Nephron progenitor cell (in vitro differentiated cells): ENCODE data around the gene PDE4B.
A peak's percentile ranks its signal among the peaks of the same experiment; 100 is the strongest.

Experiments
- DNase-seq: peaks from one replicate; pipeline ENCODE4 v3.0.0; 2021
- H3K27ac Mint-ChIP-seq: 2 replicates; pipeline ENCODE4 v1.8.0; 2021; ENCODE audit warnings: mild to moderate bottlenecking, moderate library complexity, mixed read lengths
- H3K27me3 Mint-ChIP-seq: 2 replicates; pipeline ENCODE4 v1.8.0; 2021; ENCODE audit warnings: mild to moderate bottlenecking, low read depth, mixed read lengths; ENCODE audit not compliant: poor library complexity
- H3K36me3 Mint-ChIP-seq: 2 replicates; pipeline ENCODE4 v1.8.0; 2021; ENCODE audit warnings: low read depth, mixed read lengths
- H3K4me1 Mint-ChIP-seq: 2 replicates; pipeline ENCODE4 v1.8.0; 2021; ENCODE audit warnings: mixed read lengths
- H3K4me3 Mint-ChIP-seq: 2 replicates; pipeline ENCODE4 v1.8.0; 2021; ENCODE audit warnings: mild to moderate bottlenecking, moderate library complexity, mixed read lengths
- H3K9me3 Mint-ChIP-seq: 2 replicates; pipeline ENCODE4 v1.8.0; 2021; ENCODE audit warnings: mild to moderate bottlenecking, moderate library complexity, mixed read lengths
- TF ChIP-seq, protein P1 (sequence below): fragments of 200-600 bp; sonication (generic); IDR thresholded peaks from 2 replicates; pipeline ENCODE4 v1.5.0; 2021; ENCODE audit warnings: antibody characterized with exemption

Gene PDE4B

DNA sequence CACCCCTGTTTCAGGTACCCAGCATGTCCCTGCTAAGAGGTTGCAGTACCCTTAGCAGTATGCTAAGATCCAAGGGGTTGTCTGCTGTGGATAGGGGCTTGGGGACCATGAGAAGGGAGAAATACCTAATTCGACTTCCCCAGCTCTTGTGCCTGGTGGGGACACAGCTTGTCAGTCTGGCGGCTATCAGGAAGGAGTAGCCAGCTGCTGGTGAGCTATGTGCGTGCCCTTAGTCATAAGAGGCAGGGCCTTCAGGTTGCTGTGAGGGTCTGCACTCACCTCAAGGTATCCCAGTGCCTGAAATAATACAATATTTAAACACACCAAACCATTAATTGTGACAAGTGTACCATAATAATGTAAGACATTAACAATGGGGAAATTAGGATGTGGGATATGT, 536.2 kb downstream of the PDE4B start:
- Mint-ChIP-seq H3K36me3 (no peaks in the 10 kb centered on the region), H3K4me1 (peaks cover 31% of the 10 kb centered on the region)
- TF ChIP-seq, protein P1, sequence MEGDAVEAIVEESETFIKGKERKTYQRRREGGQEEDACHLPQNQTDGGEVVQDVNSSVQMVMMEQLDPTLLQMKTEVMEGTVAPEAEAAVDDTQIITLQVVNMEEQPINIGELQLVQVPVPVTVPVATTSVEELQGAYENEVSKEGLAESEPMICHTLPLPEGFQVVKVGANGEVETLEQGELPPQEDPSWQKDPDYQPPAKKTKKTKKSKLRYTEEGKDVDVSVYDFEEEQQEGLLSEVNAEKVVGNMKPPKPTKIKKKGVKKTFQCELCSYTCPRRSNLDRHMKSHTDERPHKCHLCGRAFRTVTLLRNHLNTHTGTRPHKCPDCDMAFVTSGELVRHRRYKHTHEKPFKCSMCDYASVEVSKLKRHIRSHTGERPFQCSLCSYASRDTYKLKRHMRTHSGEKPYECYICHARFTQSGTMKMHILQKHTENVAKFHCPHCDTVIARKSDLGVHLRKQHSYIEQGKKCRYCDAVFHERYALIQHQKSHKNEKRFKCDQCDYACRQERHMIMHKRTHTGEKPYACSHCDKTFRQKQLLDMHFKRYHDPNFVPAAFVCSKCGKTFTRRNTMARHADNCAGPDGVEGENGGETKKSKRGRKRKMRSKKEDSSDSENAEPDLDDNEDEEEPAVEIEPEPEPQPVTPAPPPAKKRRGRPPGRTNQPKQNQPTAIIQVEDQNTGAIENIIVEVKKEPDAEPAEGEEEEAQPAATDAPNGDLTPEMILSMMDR: no peak

DNA sequence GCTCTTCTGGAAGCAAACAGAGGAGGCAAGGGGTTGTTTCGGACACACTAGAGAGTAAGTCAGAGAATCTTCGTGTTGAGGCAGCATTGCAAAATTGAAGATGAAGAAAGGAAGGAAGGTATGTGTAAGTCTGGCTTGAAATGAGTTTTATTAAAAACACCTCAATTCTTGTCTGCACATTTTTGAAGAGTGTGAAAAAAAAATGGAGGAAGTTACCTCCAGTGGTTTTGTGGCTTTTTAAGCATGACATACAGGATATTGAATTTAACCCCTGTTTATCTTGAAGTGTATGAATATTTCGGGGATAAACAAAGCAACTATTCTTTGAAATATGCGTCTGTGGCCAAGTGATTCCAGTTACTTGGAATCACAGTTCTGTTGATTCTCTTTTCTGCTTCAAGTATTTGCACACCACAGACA, 538.0 kb downstream of the PDE4B start:
- H3K36me3 Mint-ChIP-seq: no peaks in the 10 kb centered on the region
- H3K4me3 Mint-ChIP-seq: peak overlapping the region; percentile 66
- TF ChIP-seq, protein P1: no peak
- H3K9me3 Mint-ChIP-seq: no peaks in the 10 kb centered on the region
- peaks cover 3% of the 10 kb centered on the region for H3K27me3 Mint-ChIP-seq
- no peak for DNase-seq
- peaks cover 47% of the 10 kb centered on the region for H3K4me1 Mint-ChIP-seq
- peak overlapping the region; percentile 25 for H3K27ac Mint-ChIP-seq

More for the DNA sequence above, 536.2 kb downstream of the PDE4B start:
- Mint-ChIP-seq H3K27me3 (peaks cover 3% of the 10 kb centered on the region), H3K27ac (no peak overlapping the region), H3K9me3 (no peaks in the 10 kb centered on the region), H3K4me3 (no peak overlapping the region)
- no peak for DNase-seq

DNA sequence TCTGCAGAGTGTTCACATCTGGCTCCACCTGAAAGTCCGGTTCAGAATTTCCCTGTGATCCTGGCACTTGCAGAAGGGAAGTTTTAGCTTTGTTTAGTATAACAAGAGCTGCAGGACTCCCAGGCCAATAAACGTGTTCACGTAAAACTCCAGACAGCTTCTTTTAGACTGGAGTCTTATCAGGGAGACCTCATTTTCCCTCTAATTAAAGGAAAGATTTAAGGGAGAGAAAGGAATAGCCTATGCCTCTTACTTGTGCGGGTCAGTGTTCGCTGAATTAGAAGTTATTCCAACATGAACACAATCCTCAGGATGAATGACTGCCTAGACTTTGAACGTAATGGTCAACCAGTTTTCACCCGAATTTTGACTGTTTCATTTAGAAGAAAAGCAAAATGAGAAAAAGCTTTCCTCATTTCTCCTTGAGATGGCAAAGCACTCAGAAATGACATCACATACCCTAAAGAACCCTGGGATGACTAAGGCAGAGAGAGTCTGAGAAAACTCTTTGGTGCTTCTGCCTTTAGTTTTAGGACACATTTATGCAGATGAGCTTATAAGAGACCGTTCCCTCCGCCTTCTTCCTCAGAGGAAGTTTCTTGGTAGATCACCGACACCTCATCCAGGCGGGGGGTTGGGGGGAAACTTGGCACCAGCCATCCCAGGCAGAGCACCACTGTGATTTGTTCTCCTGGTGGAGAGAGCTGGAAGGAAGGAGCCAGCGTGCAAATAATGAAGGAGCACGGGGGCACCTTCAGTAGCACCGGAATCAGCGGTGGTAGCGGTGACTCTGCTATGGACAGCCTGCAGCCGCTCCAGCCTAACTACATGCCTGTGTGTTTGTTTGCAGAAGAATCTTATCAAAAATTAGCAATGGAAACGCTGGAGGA, 539.2 kb downstream of the PDE4B start:
- Mint-ChIP-seq H3K27me3 (peaks cover 3% of the 10 kb centered on the region), H3K9me3 (no peaks in the 10 kb centered on the region)
- TF ChIP-seq, protein P1: peak; percentile 20

DNA sequence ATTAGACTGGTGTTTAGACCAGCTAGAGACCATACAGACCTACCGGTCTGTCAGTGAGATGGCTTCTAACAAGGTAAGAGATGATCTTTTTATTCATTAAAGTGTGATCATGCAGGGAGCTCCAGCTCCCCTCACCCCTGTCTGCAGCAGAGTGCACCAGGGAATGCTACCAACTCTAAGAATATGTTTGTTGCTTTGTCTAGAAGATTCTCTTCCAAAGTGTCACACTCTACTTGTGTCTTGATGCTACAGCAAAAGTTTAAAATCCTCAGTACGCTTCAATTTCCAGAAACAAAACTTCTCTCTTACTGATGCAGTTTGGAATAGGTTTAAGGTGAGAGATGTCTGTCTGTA, 539.8 kb downstream of the PDE4B start:
- H3K4me1 Mint-ChIP-seq: peaks cover 56% of the 10 kb centered on the region
- peak overlapping the region; percentile 91 for H3K27ac Mint-ChIP-seq
- no peak for DNase-seq
- peak overlapping the region; percentile 88 for H3K4me3 Mint-ChIP-seq
- H3K36me3 Mint-ChIP-seq: no peaks in the 10 kb centered on the region
- TF ChIP-seq, protein P1: no peak
- peaks cover 6% of the 10 kb centered on the region for H3K27me3 Mint-ChIP-seq
- no peaks in the 10 kb centered on the region for H3K9me3 Mint-ChIP-seq

More for the DNA sequence above, 539.2 kb downstream of the PDE4B start:
- peak; percentile 55 for DNase-seq
- H3K4me3 Mint-ChIP-seq: peak overlapping the region; percentile 88
- peak overlapping the region; percentile 91 for H3K27ac Mint-ChIP-seq
- no peaks in the 10 kb centered on the region for H3K36me3 Mint-ChIP-seq
- H3K4me1 Mint-ChIP-seq: peaks cover 56% of the 10 kb centered on the region

DNA sequence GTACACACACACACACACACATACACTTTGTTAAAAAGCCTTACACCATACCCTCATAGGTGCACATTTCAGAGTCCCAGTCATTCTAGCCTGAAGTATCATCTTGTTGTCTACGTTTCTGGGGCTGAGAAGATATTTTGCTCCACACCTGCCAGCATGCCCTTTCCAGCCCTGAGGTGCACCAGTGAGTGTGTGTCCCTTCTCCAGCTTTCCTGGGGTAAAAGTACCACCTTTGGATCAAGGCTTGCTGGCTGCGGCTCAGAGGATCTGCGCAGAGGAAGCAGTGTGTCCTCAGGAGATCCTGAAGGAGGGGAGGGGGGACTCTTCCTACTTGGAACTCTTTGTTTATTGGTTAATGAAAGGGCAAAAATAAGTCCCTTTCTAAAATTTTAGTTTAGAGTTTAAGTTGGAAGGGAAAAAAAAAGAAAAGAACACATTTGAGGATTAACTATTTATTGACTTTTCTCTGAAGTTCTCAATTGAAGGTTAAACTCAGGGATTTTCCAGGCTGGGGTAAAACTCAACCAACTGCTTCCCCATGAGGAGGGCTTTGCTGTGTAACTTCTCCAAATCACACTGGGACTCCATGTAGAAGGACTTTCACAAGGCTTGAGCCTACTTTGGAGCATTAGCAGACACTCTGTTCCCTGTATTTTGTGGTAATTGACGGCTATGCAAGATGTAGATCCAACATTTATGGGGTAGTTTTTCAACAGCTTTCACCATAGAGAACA, 540.9 kb downstream of the PDE4B start:
- TF ChIP-seq, protein P1: no peak

More for the DNA sequence above, 540.9 kb downstream of the PDE4B start:
- Mint-ChIP-seq H3K27ac (no peak overlapping the region), H3K4me3 (peak overlapping the region; percentile 88), H3K27me3 (peaks cover 6% of the 10 kb centered on the region), H3K4me1 (peaks cover 56% of the 10 kb centered on the region), H3K9me3 (no peaks in the 10 kb centered on the region), H3K36me3 (no peaks in the 10 kb centered on the region)
- DNase-seq: no peak
